ENCODE data around the gene OTC.

Gene OTC

DNA sequence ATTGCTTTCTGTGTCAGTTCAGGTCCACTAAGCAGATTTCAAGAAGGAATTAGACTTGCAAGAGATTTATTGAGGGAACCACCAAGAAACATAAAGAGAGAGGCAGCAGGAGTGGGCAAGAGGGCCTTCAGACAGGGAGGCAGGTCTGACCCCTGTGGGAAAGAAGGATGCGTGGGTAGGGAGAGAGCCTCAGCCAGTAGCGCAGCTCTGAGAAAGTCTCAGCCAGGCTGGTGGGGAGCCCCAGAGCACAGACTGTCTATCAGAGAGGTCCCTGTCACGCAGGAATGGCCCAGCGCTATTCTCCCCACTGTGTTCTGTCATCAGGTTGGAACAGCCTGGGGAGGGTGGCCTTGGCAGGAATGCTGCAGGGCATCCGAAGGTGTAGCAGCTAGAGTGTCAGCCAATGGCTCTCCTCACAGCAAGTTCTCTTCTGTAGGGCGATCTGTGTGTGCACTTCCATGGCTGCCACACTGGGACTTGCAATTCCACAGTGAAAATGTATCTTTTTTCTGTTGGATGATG lies 48.0 kb downstream of the OTC start:
- in situ Hi-C loops (cut with MboI; ENCODE audit: low pct_unique_long_range_greater_than_20kb, low sequenced_read_pairs, unreplicated experiment): no loop called here
- TF ChIP-seq, protein P1, sequence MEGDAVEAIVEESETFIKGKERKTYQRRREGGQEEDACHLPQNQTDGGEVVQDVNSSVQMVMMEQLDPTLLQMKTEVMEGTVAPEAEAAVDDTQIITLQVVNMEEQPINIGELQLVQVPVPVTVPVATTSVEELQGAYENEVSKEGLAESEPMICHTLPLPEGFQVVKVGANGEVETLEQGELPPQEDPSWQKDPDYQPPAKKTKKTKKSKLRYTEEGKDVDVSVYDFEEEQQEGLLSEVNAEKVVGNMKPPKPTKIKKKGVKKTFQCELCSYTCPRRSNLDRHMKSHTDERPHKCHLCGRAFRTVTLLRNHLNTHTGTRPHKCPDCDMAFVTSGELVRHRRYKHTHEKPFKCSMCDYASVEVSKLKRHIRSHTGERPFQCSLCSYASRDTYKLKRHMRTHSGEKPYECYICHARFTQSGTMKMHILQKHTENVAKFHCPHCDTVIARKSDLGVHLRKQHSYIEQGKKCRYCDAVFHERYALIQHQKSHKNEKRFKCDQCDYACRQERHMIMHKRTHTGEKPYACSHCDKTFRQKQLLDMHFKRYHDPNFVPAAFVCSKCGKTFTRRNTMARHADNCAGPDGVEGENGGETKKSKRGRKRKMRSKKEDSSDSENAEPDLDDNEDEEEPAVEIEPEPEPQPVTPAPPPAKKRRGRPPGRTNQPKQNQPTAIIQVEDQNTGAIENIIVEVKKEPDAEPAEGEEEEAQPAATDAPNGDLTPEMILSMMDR (IDR thresholded peaks at IDR 0.05; ENCODE audit: extremely low read depth, insufficient read depth, missing control alignments): no peak
- DNase-seq (ENCODE audit: low spot score): no peak

DNA sequence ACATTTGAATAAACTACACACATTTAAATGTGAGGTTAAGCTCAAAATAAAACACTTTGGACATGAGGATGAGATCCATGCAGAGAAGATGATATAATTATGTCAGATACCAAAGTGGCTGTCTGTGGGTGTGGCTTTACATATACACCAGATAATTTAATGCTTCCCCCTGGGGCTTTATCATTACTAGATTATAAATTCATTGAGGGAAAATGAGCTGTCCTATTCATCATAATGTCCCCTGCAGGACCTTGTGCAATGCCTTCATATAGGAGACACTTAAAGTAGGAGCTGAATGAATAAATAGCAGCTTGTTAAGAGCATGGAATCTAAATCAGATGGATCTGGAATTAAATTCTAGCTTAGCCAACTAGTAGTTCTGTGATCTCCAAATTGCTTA lies 49.7 kb downstream of the OTC start:
- TF ChIP-seq, protein P1 (IDR thresholded peaks at IDR 0.05; ENCODE audit: extremely low read depth, insufficient read depth, missing control alignments): no peak
- DNase-seq (ENCODE audit: low spot score): no peak
- in situ Hi-C loops (cut with MboI; ENCODE audit: low pct_unique_long_range_greater_than_20kb, low sequenced_read_pairs, unreplicated experiment): no loop called here

GRCh38 chrX:38403834-38404233 lies 51.4 kb downstream of the OTC start:
- in situ Hi-C loops (cut with MboI; ENCODE audit: low pct_unique_long_range_greater_than_20kb, low sequenced_read_pairs, unreplicated experiment): no loop called here
- DNase-seq (ENCODE audit: low spot score): no peak
- TF ChIP-seq, protein P1 (IDR thresholded peaks at IDR 0.05; ENCODE audit: extremely low read depth, insufficient read depth, missing control alignments): no peak

DNA sequence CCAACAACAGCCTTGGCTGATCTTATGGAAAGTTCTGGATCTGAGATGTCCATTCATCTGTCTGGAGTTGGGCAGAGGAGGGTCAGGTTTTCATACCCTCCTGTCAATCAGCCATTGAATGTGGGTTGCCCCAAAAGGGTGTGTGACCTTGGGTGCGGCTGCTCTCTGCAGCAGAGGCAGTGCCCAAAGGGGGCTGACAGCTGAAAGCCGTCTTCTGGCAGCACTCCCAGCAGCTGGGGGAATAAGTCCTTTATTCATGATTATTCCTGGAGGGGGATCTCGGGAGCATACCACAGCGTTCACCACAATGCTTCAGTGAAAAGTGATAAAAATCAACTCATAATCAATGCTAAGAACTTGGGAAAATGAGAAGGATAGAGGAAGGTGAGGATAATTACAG lies 54.7 kb downstream of the OTC start:
- in situ Hi-C loops (cut with MboI; ENCODE audit: low pct_unique_long_range_greater_than_20kb, low sequenced_read_pairs, unreplicated experiment): no loop called here
- DNase-seq (ENCODE audit: low spot score): no peak
- TF ChIP-seq, protein P1 (IDR thresholded peaks at IDR 0.05; ENCODE audit: extremely low read depth, insufficient read depth, missing control alignments): no peak

GRCh38 chrX:38409289-38409688 lies 56.9 kb downstream of the OTC start:
- in situ Hi-C loops (cut with MboI; ENCODE audit: low pct_unique_long_range_greater_than_20kb, low sequenced_read_pairs, unreplicated experiment): no loop called here
- TF ChIP-seq, protein P1 (IDR thresholded peaks at IDR 0.05; ENCODE audit: extremely low read depth, insufficient read depth, missing control alignments): no peak
- no peak for DNase-seq (ENCODE audit: low spot score)

DNA sequence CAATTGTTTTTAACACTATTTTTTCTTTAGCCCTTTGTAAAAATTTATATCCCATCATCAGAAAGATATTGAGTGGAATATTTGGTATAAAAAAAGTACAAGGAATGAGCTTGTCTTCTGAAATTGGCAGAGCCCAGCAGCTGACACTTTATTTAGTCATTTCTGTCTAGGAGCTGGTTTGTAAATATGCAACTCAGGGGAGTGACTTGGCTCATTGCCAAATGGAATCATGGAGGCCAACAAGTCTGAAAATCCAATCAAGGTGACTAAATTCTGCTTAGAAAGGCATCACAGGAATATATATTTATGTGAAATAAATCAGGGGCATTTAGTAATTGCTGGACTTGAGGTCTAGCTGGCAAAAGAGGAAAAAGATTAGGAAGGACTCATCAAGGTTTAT lies 74.4 kb downstream of the OTC start:
- TF ChIP-seq, protein P1 (IDR thresholded peaks at IDR 0.05; ENCODE audit: extremely low read depth, insufficient read depth, missing control alignments): no peak
- in situ Hi-C loops (cut with MboI; ENCODE audit: low pct_unique_long_range_greater_than_20kb, low sequenced_read_pairs, unreplicated experiment): no loop called here
- DNase-seq (ENCODE audit: low spot score): no peak

DNA sequence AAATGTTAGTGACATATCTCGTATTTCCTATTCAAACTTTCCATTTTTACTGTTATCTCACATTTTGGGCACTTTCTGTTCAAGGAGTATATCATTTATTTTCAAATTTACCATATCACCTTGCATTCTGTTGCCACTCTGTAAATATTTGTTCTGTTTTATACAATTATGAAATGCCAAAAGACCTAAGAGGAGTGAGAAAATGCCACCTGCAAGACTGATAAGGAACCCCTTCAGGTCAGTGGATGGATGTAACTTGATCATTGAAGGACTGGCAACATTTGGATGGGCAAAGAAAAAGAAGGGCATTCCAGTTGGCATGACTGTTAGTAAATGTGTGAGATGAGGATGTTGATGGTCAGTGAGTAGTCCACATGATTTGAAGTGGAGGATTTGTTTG lies 79.1 kb downstream of the OTC start:
- TF ChIP-seq, protein P1 (IDR thresholded peaks at IDR 0.05; ENCODE audit: extremely low read depth, insufficient read depth, missing control alignments): no peak
- in situ Hi-C loops (cut with MboI; ENCODE audit: low pct_unique_long_range_greater_than_20kb, low sequenced_read_pairs, unreplicated experiment): no loop called here

More for the DNA sequence above, 79.1 kb downstream of the OTC start:
- no peak for DNase-seq (ENCODE audit: low spot score)

Measured in GM13977 (cell line).